OCI-LY3 (cell line): Measurements from ENCODE around the gene PPP2R2C.

Experiments
- EZH2phosphoT487 ChIP-seq: fragments of 200-600 bp; shearing (Covaris generic); IDR thresholded peaks from 2 replicates; pipeline ENCODE4 v1.6.1; 2018; ENCODE audit warnings: antibody characterized with exemption, mixed run types, low read depth
- TF ChIP-seq, protein P1 (sequence below): fragments of 200-600, 300-600 bp; sonication (generic); IDR thresholded peaks from 2 replicates; pipeline ENCODE4 v1.5.1; 2014; ENCODE audit warnings: antibody characterized with exemption, low read length, low read depth

DNA sequence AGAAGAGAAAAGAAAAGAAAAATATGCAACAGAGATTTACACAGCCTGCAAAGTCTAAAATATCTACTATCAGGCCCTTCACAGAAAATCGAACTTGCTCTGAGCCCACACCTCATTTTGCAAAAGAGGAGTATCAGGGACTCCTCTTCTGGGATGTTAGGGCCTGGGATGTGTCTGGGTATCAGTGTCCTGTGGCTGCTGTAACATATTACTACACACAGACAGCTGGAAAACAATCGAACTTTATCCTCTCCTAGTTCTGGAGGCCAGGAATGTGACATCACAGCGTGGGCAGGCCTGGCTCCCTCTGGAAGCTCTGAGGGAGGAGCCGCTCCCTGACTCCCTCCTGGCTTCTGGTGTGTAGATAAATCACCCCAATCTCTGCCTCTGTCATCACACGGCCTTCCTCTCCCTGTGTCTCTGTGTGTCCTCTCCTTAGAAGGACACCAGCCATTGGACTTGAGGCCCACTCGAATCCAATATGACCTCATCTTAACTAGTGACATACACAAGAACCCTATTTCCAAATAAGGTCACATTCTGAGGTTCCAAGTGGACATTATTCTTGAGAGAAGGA, 52.9 kb downstream of the PPP2R2C start:
- TF ChIP-seq EZH2phosphoT487: no peak
- TF ChIP-seq, protein P1, sequence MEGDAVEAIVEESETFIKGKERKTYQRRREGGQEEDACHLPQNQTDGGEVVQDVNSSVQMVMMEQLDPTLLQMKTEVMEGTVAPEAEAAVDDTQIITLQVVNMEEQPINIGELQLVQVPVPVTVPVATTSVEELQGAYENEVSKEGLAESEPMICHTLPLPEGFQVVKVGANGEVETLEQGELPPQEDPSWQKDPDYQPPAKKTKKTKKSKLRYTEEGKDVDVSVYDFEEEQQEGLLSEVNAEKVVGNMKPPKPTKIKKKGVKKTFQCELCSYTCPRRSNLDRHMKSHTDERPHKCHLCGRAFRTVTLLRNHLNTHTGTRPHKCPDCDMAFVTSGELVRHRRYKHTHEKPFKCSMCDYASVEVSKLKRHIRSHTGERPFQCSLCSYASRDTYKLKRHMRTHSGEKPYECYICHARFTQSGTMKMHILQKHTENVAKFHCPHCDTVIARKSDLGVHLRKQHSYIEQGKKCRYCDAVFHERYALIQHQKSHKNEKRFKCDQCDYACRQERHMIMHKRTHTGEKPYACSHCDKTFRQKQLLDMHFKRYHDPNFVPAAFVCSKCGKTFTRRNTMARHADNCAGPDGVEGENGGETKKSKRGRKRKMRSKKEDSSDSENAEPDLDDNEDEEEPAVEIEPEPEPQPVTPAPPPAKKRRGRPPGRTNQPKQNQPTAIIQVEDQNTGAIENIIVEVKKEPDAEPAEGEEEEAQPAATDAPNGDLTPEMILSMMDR: no peak
